ENCODE results near the gene ZNF385B.

ZNF385B gene

GRCh38 chr2:179581605-179582004 lies 279.8 kb downstream of the ZNF385B start:
- no peak for DNase-seq (ENCODE audit: low spot score)

- no peak for DNase-seq (ENCODE audit: low spot score)
These were observed 280.9 kb downstream of the ZNF385B start for GRCh38 chr2:179580378-179581146.

- no peak for DNase-seq (ENCODE audit: low spot score)
These were observed 281.6 kb downstream of the ZNF385B start for GRCh38 chr2:179579800-179580199.

- no peak for DNase-seq (ENCODE audit: low spot score)
These were observed 283.1 kb downstream of the ZNF385B start for GRCh38 chr2:179578171-179578916.

GRCh38 chr2:179574061-179574519 lies 287.3 kb downstream of the ZNF385B start:
- no peak for DNase-seq (ENCODE audit: low spot score)

- DNase-seq (ENCODE audit: low spot score): no peak
These were observed 288.9 kb downstream of the ZNF385B start for GRCh38 chr2:179572544-179572943.

GRCh38 chr2:179571721-179572120 lies 289.7 kb downstream of the ZNF385B start:
- no peak for DNase-seq (ENCODE audit: low spot score)

GRCh38 chr2:179571252-179571651 lies 290.2 kb downstream of the ZNF385B start:
- no peak for DNase-seq (ENCODE audit: low spot score)

GRCh38 chr2:179569831-179570233 lies 291.6 kb downstream of the ZNF385B start:
- DNase-seq (ENCODE audit: low spot score): no peak

- DNase-seq (ENCODE audit: low spot score): no peak
These were observed 295.6 kb downstream of the ZNF385B start for GRCh38 chr2:179565807-179566206.

GRCh38 chr2:179562330-179562885 lies 299.0 kb downstream of the ZNF385B start:
- DNase-seq (ENCODE audit: low spot score): no peak

- DNase-seq (ENCODE audit: low spot score): no peak
These were observed 299.7 kb downstream of the ZNF385B start for GRCh38 chr2:179561702-179562101.

- DNase-seq (ENCODE audit: low spot score): no peak
These were observed 301.1 kb downstream of the ZNF385B start for GRCh38 chr2:179560257-179560735.

GRCh38 chr2:179559108-179559806 lies 302.2 kb downstream of the ZNF385B start:
- DNase-seq (ENCODE audit: low spot score): no peak

GRCh38 chr2:179558010-179558934 lies 303.1 kb downstream of the ZNF385B start:
- no peak for DNase-seq (ENCODE audit: low spot score)

- no peak for DNase-seq (ENCODE audit: low spot score)
These were observed 305.0 kb downstream of the ZNF385B start for GRCh38 chr2:179556425-179556824.

- no peak for DNase-seq (ENCODE audit: low spot score)
These were observed 305.6 kb downstream of the ZNF385B start for GRCh38 chr2:179555691-179556283.

GRCh38 chr2:179554639-179555386 lies 306.6 kb downstream of the ZNF385B start:
- DNase-seq (ENCODE audit: low spot score): no peak

- DNase-seq (ENCODE audit: low spot score): no peak
These were observed 308.0 kb downstream of the ZNF385B start for GRCh38 chr2:179553382-179553781.

- no peak for DNase-seq (ENCODE audit: low spot score)
These were observed 309.8 kb downstream of the ZNF385B start for GRCh38 chr2:179551539-179552045.
